ENCODE data around the gene SCUBE3.

- no peak for TF ChIP-seq CTCF (IDR thresholded peaks at IDR 0.05)
- TF ChIP-seq EP300 (IDR thresholded peaks at IDR 0.05) = no peak
These were observed 32.3 kb upstream of the SCUBE3 start for GRCh38 chr6:35181308-35181932.
